Measurements from ENCODE around the gene IGSF8. TPM values are rescaled to one million over a fixed set of nuclear protein-coding genes. Genes with fewer than 3 reads are reported as not detected.

Gene IGSF8
- total RNA-seq, 4 donors from 2014 or later: 35.9 to 89.0 (median 49.5) TPM

DNA sequence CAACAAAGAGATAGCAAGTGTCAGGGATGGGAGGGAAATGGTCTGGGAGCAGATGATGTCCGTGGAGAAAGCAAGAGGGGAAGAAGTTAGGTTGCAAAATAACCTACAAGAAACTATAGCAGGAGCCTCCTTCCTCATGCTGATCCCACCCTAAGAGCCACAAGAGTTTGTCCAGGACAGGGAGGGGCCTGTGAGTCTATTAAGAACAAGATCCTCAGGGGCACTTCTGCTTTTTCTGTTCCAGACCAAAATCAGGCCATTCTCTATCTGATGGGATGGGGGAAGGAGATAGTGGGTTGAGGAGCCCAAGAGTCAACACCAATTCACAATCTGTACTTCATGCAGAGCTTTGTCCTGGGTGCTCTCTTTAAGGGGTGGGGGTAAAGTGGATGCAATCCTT is 45.3 kb upstream of the IGSF8 start:
- TF ChIP-seq, protein P1, sequence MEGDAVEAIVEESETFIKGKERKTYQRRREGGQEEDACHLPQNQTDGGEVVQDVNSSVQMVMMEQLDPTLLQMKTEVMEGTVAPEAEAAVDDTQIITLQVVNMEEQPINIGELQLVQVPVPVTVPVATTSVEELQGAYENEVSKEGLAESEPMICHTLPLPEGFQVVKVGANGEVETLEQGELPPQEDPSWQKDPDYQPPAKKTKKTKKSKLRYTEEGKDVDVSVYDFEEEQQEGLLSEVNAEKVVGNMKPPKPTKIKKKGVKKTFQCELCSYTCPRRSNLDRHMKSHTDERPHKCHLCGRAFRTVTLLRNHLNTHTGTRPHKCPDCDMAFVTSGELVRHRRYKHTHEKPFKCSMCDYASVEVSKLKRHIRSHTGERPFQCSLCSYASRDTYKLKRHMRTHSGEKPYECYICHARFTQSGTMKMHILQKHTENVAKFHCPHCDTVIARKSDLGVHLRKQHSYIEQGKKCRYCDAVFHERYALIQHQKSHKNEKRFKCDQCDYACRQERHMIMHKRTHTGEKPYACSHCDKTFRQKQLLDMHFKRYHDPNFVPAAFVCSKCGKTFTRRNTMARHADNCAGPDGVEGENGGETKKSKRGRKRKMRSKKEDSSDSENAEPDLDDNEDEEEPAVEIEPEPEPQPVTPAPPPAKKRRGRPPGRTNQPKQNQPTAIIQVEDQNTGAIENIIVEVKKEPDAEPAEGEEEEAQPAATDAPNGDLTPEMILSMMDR (IDR thresholded peaks at IDR 0.05): no peak
- TF ChIP-seq EP300 (IDR thresholded peaks at IDR 0.05; ENCODE audit: low read depth): no peak
- no peak for TF ChIP-seq POLR2AphosphoS5 (IDR thresholded peaks at IDR 0.05)
- no peak for TF ChIP-seq POLR2A (IDR thresholded peaks at IDR 0.05)
- Histone ChIP-seq H3K4me1 (no peaks in the 10 kb centered on the region), H3K4me3 (no peak overlapping the region), H3K36me3 (no peaks in the 10 kb centered on the region), H3K9me3 (no peaks in the 10 kb centered on the region), H3K27ac (no peak overlapping the region), H3K27me3 (no peaks in the 10 kb centered on the region)
- no peak for DNase-seq
- in situ Hi-C loops (cut with MboI; ENCODE audit: low pct_ligation_motif_present in 1 of 4, low pct_unique_long_range_greater_than_20kb in 1 of 4, low sequenced_read_pairs in 3 of 4) (no loop called here), intact Hi-C loops (cut with DNase I; ENCODE audit: low total_unique reads) (no loop called here)
- 13 to 17% methylated on average over 1 of the region's 1 CpG for WGBS, 2 donors (ENCODE audit: low coverage in 1 of 2)

DNA sequence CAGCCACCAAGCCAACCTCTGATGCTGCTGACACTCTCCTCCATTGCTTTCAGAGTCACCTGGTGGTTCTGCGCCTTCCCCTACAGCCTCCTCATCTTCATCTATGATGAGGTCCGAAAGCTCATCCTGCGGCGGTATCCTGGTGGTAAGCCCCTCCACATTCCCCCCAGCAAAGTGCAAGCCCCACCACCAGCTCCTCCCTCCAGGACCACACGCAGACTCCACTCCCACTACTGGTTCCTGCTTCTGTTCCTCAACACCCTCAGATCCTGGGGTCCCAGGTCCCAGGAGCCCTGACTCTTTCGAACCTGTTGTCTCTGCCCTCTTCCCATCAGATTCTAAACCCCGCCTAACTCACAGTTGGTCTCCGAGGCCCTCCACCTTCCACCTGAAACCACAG is 41.4 kb upstream of the IGSF8 start:
- Histone ChIP-seq H3K27me3 (no peaks in the 10 kb centered on the region), H3K9me3 (no peaks in the 10 kb centered on the region), H3K27ac (no peak overlapping the region), H3K4me3 (no peak overlapping the region), H3K36me3 (no peaks in the 10 kb centered on the region), H3K4me1 (no peaks in the 10 kb centered on the region)
- DNase-seq: no peak
- intact Hi-C loops (cut with DNase I; ENCODE audit: low total_unique reads) (no loop called here), in situ Hi-C loops (cut with MboI; ENCODE audit: low pct_ligation_motif_present in 1 of 4, low pct_unique_long_range_greater_than_20kb in 1 of 4, low sequenced_read_pairs in 3 of 4) (no loop called here)
- no peak for TF ChIP-seq POLR2A (IDR thresholded peaks at IDR 0.05)
- TF ChIP-seq, protein P1 (IDR thresholded peaks at IDR 0.05): no peak
- no peak for TF ChIP-seq EP300 (IDR thresholded peaks at IDR 0.05; ENCODE audit: low read depth)
- TF ChIP-seq POLR2AphosphoS5 (IDR thresholded peaks at IDR 0.05): no peak
- WGBS, 2 donors (ENCODE audit: low coverage in 1 of 2): 85 to 86% methylated on average over 4 to 8 of the region's 8 CpGs

DNA sequence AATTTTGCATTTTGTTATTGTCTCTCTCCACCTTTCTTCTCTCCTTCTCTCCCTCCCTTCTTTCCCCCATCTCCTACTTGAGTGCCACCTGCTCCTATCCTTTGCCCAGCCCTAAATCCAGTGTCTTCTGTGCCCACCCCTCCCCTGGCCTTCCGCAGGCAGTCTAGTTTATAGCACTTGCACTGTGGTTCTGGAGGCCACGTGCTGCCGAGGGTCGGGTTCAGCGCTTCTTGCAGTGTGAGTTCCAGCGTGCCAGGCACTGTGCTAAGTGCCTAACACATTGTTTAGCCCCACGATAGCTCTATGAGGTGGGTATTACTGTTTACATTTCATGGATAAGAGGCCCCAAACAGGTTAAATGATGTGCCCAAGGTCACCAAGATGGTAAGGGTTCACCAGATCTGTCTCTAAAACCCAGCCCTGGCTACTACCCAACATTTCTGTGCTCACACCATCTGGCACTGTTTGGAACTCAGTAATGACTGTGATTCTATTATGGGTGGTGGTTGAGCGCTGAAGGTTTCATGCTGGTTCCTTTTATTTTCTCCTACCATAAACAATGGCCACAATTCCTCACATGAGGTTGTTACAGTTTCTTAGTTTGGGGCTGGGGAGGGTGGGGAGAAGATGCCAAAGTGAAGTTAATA is 38.9 kb upstream of the IGSF8 start:
- intact Hi-C loops (cut with DNase I; ENCODE audit: low total_unique reads) (no loop called here), in situ Hi-C loops (cut with MboI; ENCODE audit: low pct_ligation_motif_present in 1 of 4, low pct_unique_long_range_greater_than_20kb in 1 of 4, low sequenced_read_pairs in 3 of 4) (no loop called here)
- Histone ChIP-seq H3K4me1 (no peaks in the 10 kb centered on the region), H3K27ac (no peak overlapping the region), H3K9me3 (no peaks in the 10 kb centered on the region), H3K4me3 (no peak overlapping the region), H3K27me3 (no peaks in the 10 kb centered on the region), H3K36me3 (no peaks in the 10 kb centered on the region)
- DNase-seq: no peak
- TF ChIP-seq POLR2A (IDR thresholded peaks at IDR 0.05) (no peak), EP300 (IDR thresholded peaks at IDR 0.05; ENCODE audit: low read depth) (no peak), POLR2AphosphoS5 (IDR thresholded peaks at IDR 0.05) (no peak)
- TF ChIP-seq, protein P1 (IDR thresholded peaks at IDR 0.05): no peak
- WGBS, 2 donors (ENCODE audit: low coverage in 1 of 2): 80 to 83% methylated on average over 3 to 8 of the region's 8 CpGs

DNA sequence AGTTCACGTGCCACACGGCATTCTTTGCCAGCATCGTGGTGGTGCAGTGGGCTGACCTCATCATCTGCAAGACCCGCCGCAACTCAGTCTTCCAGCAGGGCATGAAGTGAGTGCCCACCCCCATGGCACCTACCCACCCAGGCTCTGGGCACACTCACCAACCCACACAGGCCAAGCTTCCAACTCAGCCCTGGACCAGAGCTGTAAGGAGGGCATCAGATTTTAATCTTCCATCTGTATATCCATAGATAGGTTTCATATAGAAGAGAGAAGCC is 38.4 kb upstream of the IGSF8 start:
- H3K9me3 ChIP-seq: no peaks in the 10 kb centered on the region
- in situ Hi-C loops (cut with MboI; ENCODE audit: low pct_ligation_motif_present in 1 of 4, low pct_unique_long_range_greater_than_20kb in 1 of 4, low sequenced_read_pairs in 3 of 4) (no loop called here), intact Hi-C loops (cut with DNase I; ENCODE audit: low total_unique reads) (no loop called here)
- H3K27me3 ChIP-seq: no peaks in the 10 kb centered on the region
- no peak overlapping the region for H3K4me3 ChIP-seq
- no peak for TF ChIP-seq EP300 (IDR thresholded peaks at IDR 0.05; ENCODE audit: low read depth)
- TF ChIP-seq, protein P1 (IDR thresholded peaks at IDR 0.05): no peak
- TF ChIP-seq POLR2A (IDR thresholded peaks at IDR 0.05): no peak
- no peaks in the 10 kb centered on the region for H3K36me3 ChIP-seq
- H3K27ac ChIP-seq: no peak overlapping the region
- DNase-seq: no peak
- WGBS, 2 donors (ENCODE audit: low coverage in 1 of 2): 95% methylated on average over 5 of the region's 5 CpGs; no CpG with 5 or more reads in 1 of the 2 donors
- H3K4me1 ChIP-seq: no peaks in the 10 kb centered on the region

Data from transverse colon (tissue), 4 donors.